Uterus (tissue), 4 donors: ENCODE data around the gene ATP5PB. TPM values are rescaled to one million over a fixed set of nuclear protein-coding genes. Genes with fewer than 3 reads are reported as not detected.
A peak's percentile ranks its signal among the peaks of the same experiment; 100 is the strongest.

Source experiments
- DNase-seq, 2 donors: peaks; one replicate each; pipeline ENCODE4 v3.0.0-alpha.2; 2019 to 2020
- H3K27ac ChIP-seq, 2 donors: fragments of 200-600 bp; sonication (generic); 1 replicate in 1 of 2; 2 replicates in 1 of 2; pipeline ENCODE4 v1.5.1; 2016 to 2018
- H3K27me3 ChIP-seq, 2 donors: fragments of 200-600 bp; sonication (generic); one replicate each; pipeline ENCODE4 v1.5.1; 2018 to 2019; ENCODE audit warnings: control low read depth in 1 of 2
- H3K36me3 ChIP-seq, 2 donors: fragments of 200-600 bp; sonication (generic); one replicate each; pipeline ENCODE4 v1.5.1; 2019; ENCODE audit warnings: control low read depth in 1 of 2
- H3K4me1 ChIP-seq, 2 donors: fragments of 200-600 bp; sonication (generic); one replicate each; pipeline ENCODE4 v1.5.1; 2018 to 2019; ENCODE audit warnings: control low read depth in 1 of 2
- H3K4me3 ChIP-seq, 2 donors: fragments of 200-600 bp; sonication (generic); 1 replicate in 1 of 2; 2 replicates in 1 of 2; pipeline ENCODE4 v1.5.1; 2018 to 2019; ENCODE audit warnings: mild to moderate bottlenecking in 1 of 2
- H3K9me3 ChIP-seq, 2 donors: fragments of 200-600 bp; sonication (generic); one replicate each; pipeline ENCODE4 v1.5.1; 2019; ENCODE audit warnings: control low read depth in 1 of 2
- CTCF ChIP-seq, 4 experiments: fragments of 200-600 bp in 2 of 4; fragments of 450-650 bp in 2 of 4; sonication (generic) in 2 of 4; IDR thresholded peaks; one replicate each; pipeline ENCODE4 v1.5.1; 2016 to 2019; ENCODE audit warnings: antibody characterized with exemption in 4 of 4, mild to moderate bottlenecking in 2 of 4, moderate library complexity in 1 of 4
- POLR2A ChIP-seq, 2 donors: fragments of 450-650 bp; IDR thresholded peaks; one replicate each; pipeline ENCODE4 v1.6.1; 2016; ENCODE audit warnings: antibody characterized with exemption in 2 of 2, mild to moderate bottlenecking in 1 of 2, moderate library complexity in 1 of 2
- intact Hi-C: fragments of 100-400 bp; cut with DNase I; formaldehyde crosslinking; loops from one replicate; pipeline ENCODE4 v1.15.1; 2023; ENCODE audit warnings: low total_unique reads
- total RNA-seq, 4 donors: library from RNA; depleted of rRNA in 3 of 4; stranded (reverse); fragments of >200 nt in 3 of 4; gene quantifications; one replicate each; pipeline versions ENCODE4 v1.1.0 to v1.2.4, GENCODE V29; 2014 to 2023
- donor health status: DM: yes; HTN: yes; CAD: no.

The ATP5PB gene
- total RNA-seq, 4 donors from 2014 or later: 151 to 184 (median 161) TPM

- peak in 1 of 2 donors; percentile 27 for DNase-seq
- Histone ChIP-seq H3K4me1 (no peaks in the 10 kb centered on the region), H3K27ac (no peak overlapping the region), H3K36me3 (no peaks in the 10 kb centered on the region), H3K27me3 (no peaks in the 10 kb centered on the region), H3K9me3 (no peaks in the 10 kb centered on the region), H3K4me3 (no peak overlapping the region)
- TF ChIP-seq CTCF (IDR thresholded peaks at IDR 0.05): no peak
- TF ChIP-seq POLR2A (IDR thresholded peaks at IDR 0.05): no peak
- intact Hi-C loops: no loop called here
These were observed 42.9 kb upstream of the ATP5PB start for GRCh38 chr1:111406321-111406768.

- Histone ChIP-seq H3K36me3 (no peaks in the 10 kb centered on the region), H3K4me3 (no peak overlapping the region), H3K27ac (no peak overlapping the region), H3K27me3 (no peaks in the 10 kb centered on the region), H3K9me3 (no peaks in the 10 kb centered on the region), H3K4me1 (no peaks in the 10 kb centered on the region)
- no peak for TF ChIP-seq POLR2A (IDR thresholded peaks at IDR 0.05)
- TF ChIP-seq CTCF (IDR thresholded peaks at IDR 0.05): no peak
- DNase-seq: no peak
- intact Hi-C loops: no loop called here
These were observed 42.0 kb upstream of the ATP5PB start for GRCh38 chr1:111407301-111407700.

DNA sequence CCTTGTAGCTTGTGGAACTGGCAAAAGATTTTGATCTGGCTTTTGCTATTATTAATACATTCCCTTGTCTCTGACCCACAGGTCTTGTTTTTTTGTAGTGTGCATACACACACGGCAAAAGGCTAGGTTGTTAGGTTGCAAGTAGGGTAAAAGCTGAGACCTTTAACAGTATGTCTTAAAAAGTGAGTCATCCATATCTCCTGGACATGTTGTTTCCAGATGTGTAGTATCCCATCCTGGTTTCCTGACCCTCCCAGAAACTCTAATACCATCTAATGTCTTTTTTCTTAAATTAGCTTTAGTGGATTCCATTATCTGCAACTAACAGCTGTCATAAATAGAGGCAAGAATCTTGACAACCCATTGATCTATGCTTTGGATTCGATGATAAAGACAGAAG lies 36.4 kb upstream of the ATP5PB start:
- H3K27me3 ChIP-seq: no peaks in the 10 kb centered on the region
- no peaks in the 10 kb centered on the region for H3K9me3 ChIP-seq
- TF ChIP-seq CTCF (IDR thresholded peaks at IDR 0.05) (no peak), POLR2A (IDR thresholded peaks at IDR 0.05) (no peak)
- no peaks in the 10 kb centered on the region for H3K4me1 ChIP-seq
- no peaks in the 10 kb centered on the region for H3K36me3 ChIP-seq
- no peak for DNase-seq
- H3K4me3 ChIP-seq: no peak overlapping the region
- intact Hi-C loops: no loop called here
- no peak overlapping the region for H3K27ac ChIP-seq

DNA sequence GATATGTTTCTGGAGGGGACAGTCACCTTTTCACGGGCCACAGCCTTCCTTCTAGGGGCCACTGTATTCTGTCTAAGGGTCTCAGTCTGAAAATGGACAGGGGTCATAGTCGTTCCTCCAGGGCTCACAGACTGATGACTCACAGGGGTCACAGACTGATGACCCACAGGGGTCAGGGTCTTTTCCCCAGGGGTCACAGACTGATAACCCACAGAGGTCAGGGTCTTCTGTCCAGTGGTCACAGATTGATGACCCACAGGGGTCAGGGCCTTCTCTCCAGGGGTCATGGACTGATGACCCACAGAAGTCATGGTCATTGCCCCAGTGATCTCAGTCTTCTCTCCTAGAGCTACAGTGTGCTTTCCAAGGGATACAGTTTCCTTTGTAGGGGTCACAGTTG lies 34.5 kb upstream of the ATP5PB start:
- intact Hi-C loops: no loop called here
- no peak overlapping the region for H3K4me3 ChIP-seq
- no peaks in the 10 kb centered on the region for H3K27me3 ChIP-seq
- H3K9me3 ChIP-seq: no peaks in the 10 kb centered on the region
- no peak for TF ChIP-seq POLR2A (IDR thresholded peaks at IDR 0.05)
- no peak for TF ChIP-seq CTCF (IDR thresholded peaks at IDR 0.05)
- no peak for DNase-seq
- H3K27ac ChIP-seq: no peak overlapping the region
- H3K36me3 ChIP-seq: no peaks in the 10 kb centered on the region
- H3K4me1 ChIP-seq: no peaks in the 10 kb centered on the region

GRCh38 chr1:111415461-111415860 lies 33.8 kb upstream of the ATP5PB start:
- TF ChIP-seq POLR2A (IDR thresholded peaks at IDR 0.05): no peak
- no peaks in the 10 kb centered on the region for H3K9me3 ChIP-seq
- no peak for DNase-seq

DNA sequence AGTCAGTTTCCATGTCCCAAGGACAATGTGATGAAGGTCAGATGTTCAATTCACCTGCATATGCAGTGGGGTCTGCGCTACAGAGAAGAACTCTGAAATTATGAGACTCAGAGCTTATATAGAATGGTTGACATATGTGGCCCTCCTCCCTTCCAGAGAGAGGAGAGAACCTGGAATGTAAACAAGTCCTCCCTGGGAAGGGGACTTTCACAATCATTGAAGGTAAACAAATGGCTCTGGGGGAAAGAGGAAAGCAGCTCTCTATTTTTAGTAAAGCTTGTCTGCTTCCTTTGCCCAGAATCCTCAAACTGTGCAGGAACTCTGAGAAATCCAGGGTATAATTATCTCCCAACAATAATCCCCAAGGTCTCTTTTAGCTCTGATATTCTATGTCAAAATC lies 31.5 kb upstream of the ATP5PB start:
- Histone ChIP-seq H3K9me3 (no peaks in the 10 kb centered on the region), H3K27me3 (no peaks in the 10 kb centered on the region), H3K4me1 (no peaks in the 10 kb centered on the region), H3K27ac (no peak overlapping the region), H3K4me3 (no peak overlapping the region), H3K36me3 (no peaks in the 10 kb centered on the region)
- intact Hi-C loops: no loop called here
- DNase-seq: no peak
- no peak for TF ChIP-seq POLR2A (IDR thresholded peaks at IDR 0.05)
- TF ChIP-seq CTCF (IDR thresholded peaks at IDR 0.05): no peak

More at GRCh38 chr1:111415461-111415860, 33.8 kb upstream of the ATP5PB start:
- Histone ChIP-seq H3K4me1 (no peaks in the 10 kb centered on the region), H3K27ac (no peak overlapping the region), H3K36me3 (no peaks in the 10 kb centered on the region), H3K4me3 (no peak overlapping the region), H3K27me3 (no peaks in the 10 kb centered on the region)
- intact Hi-C loops: no loop called here
